ENCODE data around the gene PRAC1.

GRCh38 chr17:48718761-48719641 is 3.3 kb downstream of the PRAC1 start:
- TF ChIP-seq CTCF (conservative IDR thresholded peaks at IDR 0.05 in 1 of 2, IDR thresholded peaks at IDR 0.05 in 1 of 2; ENCODE audit: low read depth in 1 of 2, low read length in 2 of 2) (no peak), EZH2 (IDR thresholded peaks at IDR 0.05; ENCODE audit: low read length, missing control alignments) (peak; percentile 90)

All from fibroblast of lung (primary cell).